HG02759 (cell line): ENCODE data around the gene NOC3L.
A peak's percentile ranks its signal among the peaks of the same experiment; 100 is the strongest.
"Not testable (repeated sequence)": the region's sequence is repeated elsewhere in the genome, so short reads cannot be mapped to it uniquely, and the experiment has no call there.

Experiments
- ATAC-seq: cut with Tn5 transposase; IDR thresholded peaks from one replicate; pipeline ENCODE4 v1.9.1; 2021; ENCODE audit warnings: mild to moderate bottlenecking, moderate library complexity; ENCODE audit not compliant: unreplicated experiment

NOC3L gene

DNA sequence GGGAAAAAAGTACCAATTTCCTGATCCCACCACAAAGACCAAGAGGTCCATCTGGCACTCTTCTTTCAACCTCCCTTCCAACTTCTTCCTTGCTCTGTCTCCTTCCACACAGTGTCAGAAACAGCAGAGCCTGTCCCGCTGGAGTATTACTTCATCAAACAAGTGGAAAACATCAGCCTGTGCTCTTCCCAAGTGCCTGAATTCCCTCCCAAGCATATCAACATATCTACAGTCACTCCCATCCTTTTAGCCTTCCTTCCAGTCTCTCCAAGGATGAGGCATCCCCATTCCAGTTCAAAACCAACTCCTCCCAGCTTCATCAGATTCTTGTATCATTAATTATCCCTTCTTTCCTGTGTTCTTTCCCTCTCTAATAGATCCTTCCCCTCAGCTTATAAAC is 1.7 kb upstream of the NOC3L start:
- ATAC-seq: no peak

DNA sequence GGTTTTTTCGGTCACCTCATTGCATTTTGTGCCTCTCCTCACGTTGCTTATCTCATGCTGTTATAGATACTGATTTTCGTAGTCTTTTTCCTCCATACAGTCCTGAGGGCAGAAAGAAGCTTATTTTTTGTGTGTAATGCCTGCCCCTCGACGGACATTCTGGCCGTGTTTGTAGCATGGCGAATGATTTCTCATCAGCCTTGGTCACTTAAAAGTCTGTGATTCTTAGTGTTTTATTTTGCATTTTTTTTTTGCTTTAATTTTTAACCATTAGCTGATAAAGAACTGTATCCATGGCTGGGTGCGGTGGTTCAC is 469 bp upstream of the NOC3L start:
- peak; percentile 22 for ATAC-seq

DNA sequence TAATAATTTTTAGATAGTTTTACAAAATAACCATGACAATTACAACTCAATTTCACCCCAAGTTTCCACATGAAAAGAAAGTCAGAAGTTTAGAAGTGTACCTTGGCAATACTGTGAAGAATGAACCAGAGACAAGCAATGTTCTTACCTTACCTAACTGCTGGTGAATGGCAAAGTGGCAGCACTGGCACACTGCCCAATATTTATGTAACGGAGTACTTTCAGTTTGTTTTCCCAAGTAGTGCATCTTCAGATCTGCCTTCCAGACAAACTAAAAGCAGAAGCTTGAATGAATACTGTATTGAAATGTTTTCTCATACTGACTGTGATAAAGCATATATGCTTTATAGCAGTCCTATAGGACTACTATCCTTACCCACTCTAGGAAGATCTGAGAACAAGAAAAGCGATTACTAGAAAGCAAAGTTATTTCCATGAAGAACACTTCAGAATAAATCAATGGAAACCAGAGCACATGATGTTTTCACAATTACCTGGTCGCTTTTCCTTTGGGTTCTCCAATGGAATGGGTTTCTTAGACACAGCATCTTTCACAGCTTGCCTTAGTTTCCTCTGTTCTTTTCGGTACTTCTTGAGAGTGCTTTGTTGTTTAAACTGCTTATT is 1.5 kb downstream of the NOC3L start:
- ATAC-seq: no peak

GRCh38 chr10:94358480-94358879 is 4.3 kb downstream of the NOC3L start:
- no peak for ATAC-seq

DNA sequence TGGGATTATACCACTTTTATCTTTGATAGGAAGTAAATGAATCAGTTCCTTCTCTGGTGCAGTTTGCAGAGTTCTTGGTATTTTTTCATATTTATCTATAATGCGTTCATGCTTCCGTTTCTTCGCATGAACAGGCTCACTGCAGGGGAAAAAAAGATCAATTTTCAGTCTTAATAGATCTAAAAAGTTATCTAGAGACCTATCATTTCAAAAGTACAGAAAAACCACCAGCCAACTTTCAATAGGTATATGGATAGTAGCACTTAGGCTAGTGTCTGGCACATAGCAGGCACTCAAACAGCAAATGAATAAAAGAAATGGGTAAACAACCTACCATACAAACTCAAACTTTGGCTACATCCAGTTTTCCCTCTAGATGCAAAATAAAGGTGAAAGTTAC is 5.5 kb downstream of the NOC3L start:
- ATAC-seq: no peak

DNA sequence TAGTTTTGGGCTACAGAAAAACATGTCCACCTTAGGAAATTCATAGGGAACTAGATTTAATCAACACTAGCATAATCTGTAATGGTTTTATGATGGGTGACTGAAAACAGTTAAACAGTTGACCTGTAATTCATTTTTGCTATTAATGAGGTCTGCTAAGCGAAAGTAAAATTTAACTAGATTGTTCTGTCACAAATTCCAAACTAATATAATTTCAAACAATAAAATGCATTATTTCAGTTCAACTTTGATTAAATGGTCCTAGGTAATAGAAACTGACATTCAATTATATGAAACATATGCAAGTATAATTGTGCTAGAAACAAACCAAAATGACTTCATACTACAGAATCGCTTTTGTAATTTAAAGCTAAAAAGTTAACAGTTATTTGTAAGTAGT is 6.9 kb downstream of the NOC3L start:
- no peak for ATAC-seq

GRCh38 chr10:94353336-94353735 is 9.4 kb downstream of the NOC3L start:
- no peak for ATAC-seq

GRCh38 chr10:94351089-94351488 is 11.7 kb downstream of the NOC3L start:
- no peak for ATAC-seq

GRCh38 chr10:94350500-94350899 is 12.2 kb downstream of the NOC3L start:
- ATAC-seq: not testable (repeated sequence)

- no peak for ATAC-seq
Observed at GRCh38 chr10:94349327-94349726, 13.4 kb downstream of the NOC3L start.

DNA sequence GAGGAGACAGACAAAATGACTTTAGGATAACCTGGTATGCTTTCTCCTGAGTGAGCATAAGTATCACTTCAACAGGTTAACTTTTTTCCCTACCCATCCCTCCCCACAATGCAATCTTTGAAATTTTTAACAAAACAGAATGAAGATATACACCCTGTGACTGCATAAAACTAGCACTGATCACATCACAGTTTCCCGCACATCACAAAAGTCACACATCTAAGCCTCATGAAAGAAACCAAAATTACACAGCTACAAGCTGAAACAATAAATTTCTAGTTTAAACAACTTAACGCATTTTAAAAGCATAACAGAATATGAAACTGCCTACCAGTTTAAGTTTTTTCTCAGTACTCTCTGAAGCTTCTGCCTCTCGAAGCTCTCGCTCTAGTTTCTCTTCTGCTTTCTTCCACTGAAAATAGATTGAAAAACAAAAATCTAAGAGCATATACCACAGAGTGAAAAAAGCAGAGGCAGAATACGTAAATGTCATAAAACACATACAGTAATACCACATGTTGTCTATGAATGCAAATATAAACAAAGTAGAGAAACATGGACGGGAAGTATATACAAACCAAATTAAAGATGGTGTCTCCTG is 18.1 kb downstream of the NOC3L start:
- peak; percentile 96 for ATAC-seq

GRCh38 chr10:94343151-94343550 is 19.6 kb downstream of the NOC3L start:
- ATAC-seq: no peak

DNA sequence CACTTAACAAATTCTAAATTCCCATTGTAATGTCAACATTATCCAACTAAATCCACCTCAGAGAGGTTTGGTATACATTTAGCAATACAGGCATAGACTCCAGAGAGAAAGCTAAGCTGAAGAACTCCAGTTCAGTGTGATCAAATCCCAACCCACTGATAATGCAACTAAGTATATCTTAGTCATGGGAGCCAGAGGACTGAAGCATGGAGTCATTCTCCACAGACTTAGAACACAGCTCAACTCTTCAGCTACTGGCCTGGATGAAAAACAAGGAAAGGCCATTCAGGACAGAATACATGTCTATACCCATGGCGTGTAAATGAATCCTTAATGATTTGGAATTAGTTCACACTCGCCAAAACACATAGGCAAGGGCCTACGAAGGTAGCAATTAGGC is 27.9 kb downstream of the NOC3L start:
- ATAC-seq: no peak

DNA sequence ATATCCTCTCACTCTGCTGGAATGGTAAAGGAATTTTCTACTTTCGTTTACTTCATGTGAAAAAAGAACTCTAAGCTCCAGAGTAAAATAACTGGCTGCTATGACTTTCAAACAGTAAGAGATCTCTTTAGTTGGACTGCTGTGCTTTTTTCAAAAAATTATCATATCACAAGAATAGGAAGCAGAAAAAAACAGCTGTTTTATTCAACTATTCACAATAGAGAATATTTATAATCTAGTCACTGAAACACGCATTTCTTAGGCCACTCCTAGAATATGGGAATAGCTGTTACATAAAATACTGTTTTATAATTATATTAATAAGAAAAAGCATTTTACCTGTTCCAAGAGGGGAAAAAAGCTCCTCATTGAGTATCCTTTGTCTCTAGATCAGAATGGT is 29.7 kb downstream of the NOC3L start:
- ATAC-seq: no peak

- no peak for ATAC-seq
Observed at GRCh38 chr10:94328613-94329012, 34.1 kb downstream of the NOC3L start.

GRCh38 chr10:94327649-94328048 is 35.1 kb downstream of the NOC3L start:
- no peak for ATAC-seq

GRCh38 chr10:94324609-94325233 is 38.0 kb downstream of the NOC3L start:
- ATAC-seq: no peak

- ATAC-seq: peak; percentile 67
Observed at GRCh38 chr10:94320285-94320914, 42.3 kb downstream of the NOC3L start.

DNA sequence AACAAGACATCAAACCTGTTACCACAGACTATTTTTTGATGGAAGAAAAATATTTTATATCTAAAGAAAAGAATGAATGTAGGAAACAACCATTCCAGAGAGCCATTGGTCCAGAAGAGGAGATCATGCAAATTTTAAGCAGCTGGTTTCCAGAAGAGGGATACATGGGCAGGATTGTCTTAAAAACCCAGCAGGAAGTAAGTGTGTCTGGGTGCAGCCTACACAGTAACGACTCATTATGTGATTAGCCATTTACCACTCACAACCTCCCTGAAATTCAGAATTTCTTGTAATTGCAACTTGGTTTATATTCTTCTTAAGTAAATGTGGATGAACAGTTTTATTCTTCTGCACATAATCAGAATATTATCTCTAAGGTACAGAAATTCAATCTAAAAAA is 46.2 kb downstream of the NOC3L start:
- no peak for ATAC-seq

DNA sequence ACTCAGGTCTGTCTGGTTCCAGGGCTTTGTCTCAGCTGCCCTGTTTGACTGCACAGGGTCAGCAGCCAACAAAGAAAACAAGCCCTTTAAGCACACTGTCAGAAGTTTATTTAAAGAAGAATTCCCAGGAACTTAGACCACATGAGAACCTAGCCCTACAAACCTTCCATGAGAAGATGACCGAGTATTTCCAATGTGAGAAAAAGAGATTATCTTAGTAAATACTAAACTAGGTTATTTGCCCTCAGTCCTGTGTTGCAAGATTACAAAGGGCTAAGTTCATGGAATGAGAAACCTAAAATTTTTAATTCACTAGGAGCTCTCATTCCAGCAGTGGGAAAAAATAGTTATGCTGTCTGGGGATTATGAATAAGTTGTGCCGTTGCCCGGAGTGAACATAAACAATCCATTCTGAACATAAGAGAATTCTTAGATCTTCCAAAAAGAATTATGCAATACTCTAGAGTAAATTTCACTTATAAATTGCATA is 46.7 kb downstream of the NOC3L start:
- no peak for ATAC-seq

DNA sequence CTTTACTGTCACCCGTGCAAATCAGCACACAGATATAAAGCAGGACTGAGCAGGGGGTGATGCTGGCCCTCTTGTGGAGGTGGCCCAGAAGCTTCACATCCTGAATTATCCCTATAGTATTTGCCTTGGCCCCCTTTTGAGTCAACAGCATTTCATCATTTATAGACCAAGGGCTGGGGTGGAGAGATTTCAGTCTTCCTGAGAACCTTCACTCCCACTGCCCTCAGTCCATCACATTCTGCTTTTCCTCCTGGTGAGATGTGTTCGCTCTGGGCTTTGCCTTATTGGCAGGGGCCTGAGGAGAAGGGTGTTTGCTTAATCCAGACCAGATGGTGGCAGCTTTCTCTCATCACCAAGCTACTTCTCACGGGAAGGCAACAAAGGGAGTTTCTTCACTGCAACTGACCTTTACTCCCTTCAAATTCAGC is 47.7 kb downstream of the NOC3L start:
- no peak for ATAC-seq

DNA sequence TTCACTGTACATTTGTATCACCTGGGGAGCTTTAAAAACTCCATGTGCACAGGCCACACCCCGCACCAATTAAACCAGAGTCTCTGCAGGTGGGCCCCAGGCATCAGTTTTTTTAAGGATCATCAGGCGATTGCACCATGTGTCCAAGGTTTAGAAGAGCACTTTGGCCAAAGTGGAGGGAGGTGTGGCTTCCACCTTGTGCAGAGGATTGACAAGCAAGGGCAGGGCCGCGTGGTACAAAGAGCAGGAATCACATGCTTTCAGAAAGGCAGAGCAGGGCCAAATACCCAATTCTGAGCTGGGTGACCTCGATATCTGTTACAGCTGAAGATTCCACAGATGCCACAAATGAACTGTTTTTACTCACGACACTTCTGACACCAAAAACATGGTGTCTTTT is 52.4 kb downstream of the NOC3L start:
- no peak for ATAC-seq
